HPDE6-E6E7 (cell line): ENCODE measurements around the gene PSMD11.

ENCODE experiments used
- DNase-seq: peaks from one replicate; pipeline ENCODE4 v3.0.0; 2011; ENCODE audit warnings: missing footprints; ENCODE audit errors: extremely low spot score

Gene PSMD11

GRCh38 chr17:32464374-32464773, 20.1 kb downstream of the PSMD11 start:
- DNase-seq = no peak

- no peak for DNase-seq
These were observed 23.6 kb downstream of the PSMD11 start for GRCh38 chr17:32467949-32468348.

- no peak for DNase-seq
These were observed 26.3 kb downstream of the PSMD11 start for GRCh38 chr17:32470405-32471167.

- DNase-seq = no peak
These were observed 27.3 kb downstream of the PSMD11 start for GRCh38 chr17:32471652-32472051.

GRCh38 chr17:32475258-32475657, 30.9 kb downstream of the PSMD11 start:
- no peak for DNase-seq

- no peak for DNase-seq
These were observed 32.9 kb downstream of the PSMD11 start for GRCh38 chr17:32477220-32477619.

GRCh38 chr17:32479074-32479617, 34.8 kb downstream of the PSMD11 start:
- DNase-seq = no peak

GRCh38 chr17:32481193-32481592, 36.9 kb downstream of the PSMD11 start:
- DNase-seq = no peak

- no peak for DNase-seq
These were observed 38.4 kb downstream of the PSMD11 start for GRCh38 chr17:32482568-32483320.

- DNase-seq = peak; percentile 69
These were observed 39.2 kb downstream of the PSMD11 start for GRCh38 chr17:32483451-32484019.

- no peak for DNase-seq
These were observed 39.7 kb downstream of the PSMD11 start for GRCh38 chr17:32484041-32484461.

GRCh38 chr17:32484628-32485027, 40.3 kb downstream of the PSMD11 start:
- DNase-seq = no peak

- DNase-seq = no peak
These were observed 41.2 kb downstream of the PSMD11 start for GRCh38 chr17:32485261-32486110.

GRCh38 chr17:32486111-32486700, 41.9 kb downstream of the PSMD11 start:
- peak; percentile 70 for DNase-seq

GRCh38 chr17:32486701-32487472, 42.6 kb downstream of the PSMD11 start, which contains the start of gene CDK5R1:
CDK5R1 (plus strand) TSS chr17:32486993; CDS start chr17:32487621, 628 bp downstream.
- peak; percentile 45 for DNase-seq

- no peak for DNase-seq
These were observed 43.3 kb downstream of the PSMD11 start for GRCh38 chr17:32487473-32488176.

GRCh38 chr17:32488177-32488542, 43.9 kb downstream of the PSMD11 start:
- no peak for DNase-seq

GRCh38 chr17:32488604-32489180, 44.4 kb downstream of the PSMD11 start:
- no peak for DNase-seq
